Activated CD8-positive, alpha-beta memory T cell treated with anti-CD3 and anti-CD28 coated beads, Interleukin-2, amount 50 U/mL, for 1 hour (primary cell): ENCODE measurements around the gene PLTP.
A peak's percentile ranks its signal among the peaks of the same experiment; 100 is the strongest.
"Not testable (repeated sequence)": the region's sequence is repeated elsewhere in the genome, so short reads cannot be mapped to it uniquely, and the experiment has no call there.

Experiments used
- DNase-seq: peaks from one replicate; pipeline ENCODE4 v3.0.0-alpha.2; 2020; ENCODE audit errors: extremely low read depth

PLTP gene

DNA sequence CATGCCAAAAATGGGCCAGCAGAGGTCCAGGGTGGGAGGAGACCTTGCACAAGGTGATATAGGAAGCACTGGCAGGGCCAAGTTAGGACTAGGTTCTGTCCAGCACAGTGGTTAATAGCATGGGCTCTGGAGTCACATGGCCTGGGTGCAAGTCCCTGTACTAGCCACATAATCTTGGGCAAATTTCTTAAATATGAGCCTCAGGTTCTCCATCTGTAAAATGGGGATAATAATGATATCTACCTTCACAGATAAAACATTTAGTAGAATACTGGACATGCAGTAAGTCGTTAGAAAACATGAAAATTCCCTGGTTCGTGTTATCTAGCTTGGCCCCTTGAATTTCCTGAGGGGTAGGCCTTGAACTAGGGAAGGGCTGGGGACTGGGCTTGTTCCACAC, 14.7 kb downstream of the PLTP start:
- DNase-seq: no peak

DNA sequence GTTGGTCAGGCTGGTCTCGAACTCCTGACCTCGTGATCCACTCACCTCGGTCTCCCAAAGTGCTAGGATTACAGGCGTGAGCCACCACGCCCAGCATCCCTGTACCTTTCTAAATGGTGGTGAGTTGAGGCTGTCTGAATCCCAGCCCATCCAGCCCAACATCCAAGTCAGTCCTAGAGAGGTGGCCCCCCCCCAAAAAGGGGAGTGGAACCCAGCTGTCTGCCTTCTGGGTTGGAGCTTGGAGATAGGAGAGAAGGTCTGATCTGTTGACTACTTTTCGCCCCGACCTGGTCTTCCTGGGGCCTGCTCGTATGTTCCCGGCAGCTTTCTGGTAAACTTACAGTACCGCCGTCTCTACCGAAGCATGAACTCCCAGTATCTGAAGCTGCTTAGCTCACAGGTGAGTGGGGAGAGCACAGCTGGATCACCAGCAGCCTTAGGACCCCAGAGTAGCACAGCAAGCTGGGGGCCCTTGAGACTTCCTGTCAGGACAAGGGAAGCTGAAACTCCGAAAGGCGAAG, 15.3 kb downstream of the PLTP start:
- DNase-seq: no peak

- DNase-seq: no peak
These were observed 17.2 kb downstream of the PLTP start for GRCh38 chr20:45894797-45895196.

GRCh38 chr20:45893831-45894230, 18.1 kb downstream of the PLTP start:
- DNase-seq: no peak

DNA sequence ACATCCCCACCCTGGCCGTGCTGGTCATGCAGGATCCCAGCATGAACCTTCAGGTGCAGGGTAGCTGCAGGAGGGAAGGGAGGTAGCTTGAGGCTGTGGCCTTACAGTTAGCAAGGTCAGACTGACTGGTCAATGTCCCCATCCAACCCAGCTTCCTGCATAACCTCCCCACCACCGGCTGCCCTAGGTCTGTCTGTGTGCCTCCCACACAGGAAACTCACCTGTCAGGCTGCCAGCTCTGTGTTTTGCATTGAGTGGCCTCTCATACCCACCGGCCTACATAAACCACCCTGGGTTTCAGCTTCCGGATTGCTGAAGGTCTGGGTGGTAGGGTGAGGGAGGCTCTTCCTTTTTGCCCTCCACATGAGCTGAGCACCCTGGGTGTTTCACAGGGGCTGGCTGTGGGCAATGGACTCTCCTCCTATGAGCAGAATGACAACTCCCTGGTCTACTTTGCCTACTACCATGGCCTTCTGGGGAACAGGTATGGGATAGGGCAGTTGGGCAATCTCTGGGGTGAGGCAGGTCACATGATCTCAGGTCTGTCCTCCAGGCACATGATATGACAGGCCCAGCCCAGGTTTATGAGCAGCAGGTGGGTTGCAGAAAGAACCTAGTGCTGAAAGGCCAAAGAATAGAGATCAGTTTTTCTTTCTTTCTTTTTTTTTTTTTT, 19.0 kb downstream of the PLTP start:
- no peak for DNase-seq

- DNase-seq: no peak
These were observed 19.7 kb downstream of the PLTP start for GRCh38 chr20:45892049-45892825.

- DNase-seq: peak; percentile 56
These were observed 20.7 kb downstream of the PLTP start, which contains the start of the genes CTSA and NEURL2 for GRCh38 chr20:45890985-45891983. CTSA (plus strand) TSS chr20:45891335; CDS start chr20:45891569, 234 bp downstream. NEURL2 (minus strand) TSS chr20:45891208; CDS start chr20:45890991, 217 bp downstream.

DNA sequence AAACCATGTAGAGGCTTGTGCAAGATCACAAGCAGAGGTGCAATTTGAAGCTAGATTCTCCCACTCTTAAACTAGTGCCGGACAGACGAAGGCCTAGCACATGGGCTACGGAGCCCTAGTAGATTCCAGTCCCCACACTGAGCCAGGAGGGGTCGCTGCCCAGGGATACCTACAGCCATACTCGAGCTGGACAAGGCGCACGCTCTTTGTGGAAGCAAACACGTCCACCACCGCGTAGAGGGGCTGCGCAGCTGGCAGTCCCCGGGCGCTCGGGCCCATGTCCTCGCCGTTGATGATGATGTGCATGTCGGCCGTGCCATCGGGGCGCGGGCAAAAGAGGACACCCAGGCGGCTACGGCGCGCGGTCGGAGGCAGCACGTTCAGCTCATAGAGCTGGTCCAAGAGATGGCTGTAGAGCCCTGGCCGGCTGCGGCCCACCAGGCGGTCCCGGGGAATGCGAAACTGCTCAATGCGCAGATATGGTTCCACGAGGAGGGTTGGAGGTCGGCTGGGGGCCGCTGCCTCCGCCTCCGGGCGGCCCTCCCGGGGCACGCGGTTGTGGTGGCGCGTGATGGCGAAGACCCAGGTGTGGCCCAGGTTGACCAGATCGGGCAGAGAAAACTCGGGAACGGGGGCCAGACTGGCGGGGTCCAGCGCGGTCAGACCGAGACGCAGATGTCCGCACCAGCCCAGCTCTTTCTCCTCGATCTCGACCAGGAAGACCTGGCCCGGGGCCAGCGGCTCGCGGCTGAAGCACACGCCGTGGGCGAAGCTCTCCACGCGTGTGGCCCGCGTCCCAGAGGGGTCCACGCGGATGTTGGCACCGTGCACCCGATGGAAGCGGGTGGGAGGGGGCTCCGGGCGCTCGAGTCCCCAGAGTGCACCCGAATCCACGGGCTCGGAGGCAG, 21.6 kb downstream of the PLTP start:
- DNase-seq: no peak

- DNase-seq: no peak
These were observed 23.3 kb downstream of the PLTP start for GRCh38 chr20:45888681-45889080.

DNA sequence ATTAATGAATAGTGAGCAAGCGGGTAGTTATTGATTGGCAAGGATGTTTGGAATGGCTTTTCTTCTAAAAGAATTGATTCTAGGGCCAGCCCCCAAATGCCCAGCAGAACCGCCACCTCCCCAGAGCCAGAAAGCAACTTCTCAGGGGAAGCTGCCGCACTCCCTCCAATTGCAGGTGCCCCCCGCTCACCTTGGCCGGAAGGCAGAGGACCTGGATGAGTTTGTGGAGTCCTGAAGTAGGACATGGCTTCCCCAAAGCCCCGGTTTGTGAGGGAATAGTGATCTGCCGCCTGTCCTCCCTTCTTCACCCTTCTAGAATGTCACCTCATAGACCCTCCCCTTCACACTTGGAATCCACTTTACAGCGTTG, 24.6 kb downstream of the PLTP start, which contains the start of gene SPATA25:
Gene SPATA25 (minus strand): TSS at position 277 of the 370 bp plus-strand sequence. CDS start 32 bp downstream, at position 245.
- DNase-seq: no peak

DNA sequence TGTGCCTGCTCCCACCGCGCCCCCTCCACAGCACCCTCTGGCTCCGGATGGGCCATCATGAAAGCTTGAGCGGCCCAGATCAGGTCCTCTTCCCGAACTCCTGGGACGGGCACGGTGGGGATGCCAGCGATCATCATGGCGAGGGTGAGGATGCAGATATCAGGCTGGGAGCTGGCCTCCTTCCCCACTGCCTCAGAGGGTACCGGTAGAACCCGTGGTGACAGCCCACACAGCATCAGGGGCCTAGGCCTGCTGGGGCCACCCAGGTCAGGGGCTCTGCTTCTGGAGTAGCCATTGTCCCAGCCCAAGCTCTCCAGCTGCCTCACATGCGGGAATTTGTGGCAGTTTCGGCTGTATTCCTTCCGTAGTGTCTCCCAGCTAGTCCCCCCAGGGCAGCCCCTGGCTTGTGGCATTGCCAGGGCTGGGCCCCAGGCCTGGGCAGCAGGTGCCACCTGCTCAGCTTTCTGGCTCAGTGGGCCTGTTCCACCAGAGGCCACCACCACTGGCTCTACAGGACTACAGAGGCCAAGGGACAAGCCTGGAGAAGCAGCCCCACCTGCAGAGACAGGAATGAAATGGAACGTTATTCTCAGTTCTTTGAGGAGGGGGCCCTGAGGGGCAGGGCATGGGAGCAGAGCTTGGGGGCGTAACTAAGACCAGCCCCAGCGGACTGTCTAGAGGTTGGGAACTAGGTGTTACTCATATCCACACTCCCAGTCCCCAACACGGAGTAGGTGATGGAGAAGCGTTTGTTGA, 25.2 kb downstream of the PLTP start:
- no peak for DNase-seq

GRCh38 chr20:45883100-45883469, 28.9 kb downstream of the PLTP start:
- no peak for DNase-seq

DNA sequence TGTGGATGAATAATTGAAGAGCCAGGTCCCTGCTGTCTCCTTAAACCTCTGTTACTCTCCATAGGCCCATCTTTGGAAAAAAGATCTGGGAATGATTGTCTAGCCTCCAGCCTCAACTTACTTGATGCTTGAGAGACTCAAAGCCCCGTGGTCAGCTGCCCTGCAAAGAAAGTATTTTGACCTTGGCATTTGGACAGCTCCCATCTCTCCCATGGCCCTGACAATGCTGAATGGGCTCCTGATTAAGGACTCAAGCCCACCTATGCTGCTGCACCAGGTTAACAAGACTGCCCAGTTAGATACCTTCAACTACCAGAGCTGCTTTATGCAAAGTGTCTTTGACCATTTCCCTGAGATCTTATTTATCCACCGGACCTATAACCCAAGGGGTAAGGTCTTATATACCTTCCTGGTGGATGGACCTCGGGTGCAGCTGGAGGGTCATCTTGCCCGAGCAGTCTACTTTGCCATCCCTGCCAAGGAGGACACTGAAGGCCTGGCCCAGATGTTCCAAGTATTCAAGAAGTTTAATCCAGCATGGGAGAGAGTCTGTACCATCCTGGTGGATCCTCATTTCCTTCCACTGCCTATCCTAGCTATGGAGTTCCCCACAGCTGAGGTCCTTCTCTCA, 29.4 kb downstream of the PLTP start:
- DNase-seq: no peak

DNA sequence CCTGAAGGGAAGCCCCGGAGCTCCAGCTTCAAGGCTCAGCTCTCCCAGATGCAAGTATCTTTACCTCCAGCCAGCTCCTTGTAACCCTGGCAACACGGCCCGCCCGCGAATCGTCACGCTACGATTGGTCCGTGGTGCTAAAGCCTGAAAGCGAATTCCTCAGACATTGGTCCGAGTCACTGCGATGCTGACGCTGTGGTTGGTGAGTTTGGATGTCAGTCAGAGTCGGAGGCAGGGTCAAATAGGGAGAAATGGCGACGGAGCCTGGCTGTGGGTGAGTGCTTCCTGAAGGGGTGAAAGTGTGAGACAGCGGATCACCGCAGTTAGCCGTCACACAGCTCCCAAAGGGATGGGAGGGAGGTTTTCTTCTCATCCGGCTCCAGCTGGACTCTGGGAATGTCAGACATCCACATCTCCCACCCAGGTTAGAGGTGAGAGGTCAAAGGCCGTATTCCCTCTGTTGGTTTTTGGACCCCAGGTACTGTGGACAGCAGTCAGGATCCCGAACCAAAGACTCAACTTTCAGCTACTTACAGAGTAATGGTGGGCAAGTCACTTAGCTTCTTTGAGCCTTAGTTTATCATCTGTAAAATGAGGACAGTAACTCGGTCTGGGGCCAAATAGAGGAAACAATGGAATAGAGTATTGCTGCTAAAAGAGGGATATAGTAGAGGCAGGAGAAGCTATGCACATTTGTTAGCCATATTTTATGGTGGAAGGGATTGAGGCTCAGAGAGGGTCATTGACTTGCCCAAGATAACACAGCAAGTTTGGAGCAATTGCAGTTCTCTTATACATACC, 30.8 kb downstream of the PLTP start, which contains the start of gene ZSWIM1:
Gene ZSWIM1 (plus strand): TSS at position 240 of the 801 bp plus-strand sequence. CDS start 1,366 bp downstream, outside the sequence.
- DNase-seq: peak; percentile 92

DNA sequence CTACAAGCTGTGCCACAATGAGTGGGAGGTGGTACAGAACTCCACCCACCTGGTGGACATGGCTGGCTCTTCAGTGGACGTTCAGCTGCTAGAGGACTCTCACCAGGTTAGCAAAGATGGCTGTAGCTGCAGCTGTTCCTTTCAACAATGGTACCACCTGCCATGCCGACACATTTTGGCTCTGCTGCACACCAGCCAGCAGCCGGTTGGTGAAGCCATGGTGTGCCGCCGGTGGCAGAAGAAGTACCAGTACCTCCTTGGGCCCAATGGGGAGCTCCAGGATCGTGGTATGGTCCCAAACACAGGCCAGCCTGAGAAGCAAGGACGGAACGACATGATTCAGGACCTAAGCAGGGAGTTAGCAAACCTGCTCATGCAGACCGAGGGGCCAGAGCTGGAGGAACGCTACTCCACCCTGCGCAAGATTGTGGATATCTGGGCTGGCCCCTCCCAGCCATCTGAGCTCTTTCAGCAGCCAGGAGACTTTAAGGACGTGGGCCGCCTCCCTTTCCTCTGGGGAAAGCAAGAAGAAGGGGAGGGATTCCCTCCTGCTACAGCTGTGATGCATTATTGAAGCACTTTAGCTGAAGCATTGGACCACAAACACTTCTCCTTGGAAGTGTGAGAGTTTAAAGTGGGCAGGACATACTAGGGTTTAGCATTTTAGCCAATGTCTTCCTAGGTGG, 33.7 kb downstream of the PLTP start:
- no peak for DNase-seq

GRCh38 chr20:45874576-45874975, 37.4 kb downstream of the PLTP start:
- DNase-seq: no peak

DNA sequence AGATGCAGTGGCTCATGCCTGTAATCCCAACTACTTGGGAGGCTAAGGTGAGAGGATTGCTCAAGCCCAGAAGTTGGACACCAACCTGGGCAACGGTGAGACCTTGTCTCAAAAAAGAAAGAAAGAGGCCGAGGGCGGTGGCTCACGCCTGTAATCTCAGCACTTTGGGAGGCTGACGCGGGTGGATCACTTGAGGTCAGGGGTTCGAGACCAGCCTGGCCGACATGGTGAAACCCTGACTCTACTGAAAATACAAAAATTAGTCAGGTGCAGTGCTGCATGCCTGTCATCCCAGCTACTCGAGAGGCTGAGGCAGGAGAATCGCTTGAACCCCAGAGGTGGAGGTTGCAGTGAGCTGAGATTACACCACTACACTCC, 37.9 kb downstream of the PLTP start:
- DNase-seq: not testable (repeated sequence)
